PFSK-1 (cell line): ENCODE measurements around the gene MAPRE2.

Experiments
- REST ChIP-seq, 2 experiments: IDR thresholded peaks; 2 replicates each; pipeline versions ENCODE4 v1.6.1 to v1.8.0; 2011 to 2012; ENCODE audit warnings: low read depth in 2 of 2, low read length in 2 of 2, control low read depth in 1 of 2, inconsistent platforms in 1 of 2, mild to moderate bottlenecking in 1 of 2, moderate library complexity in 1 of 2; ENCODE audit not compliant: insufficient read depth in 1 of 2
- TAF1 ChIP-seq: IDR thresholded peaks from 2 replicates; pipeline ENCODE4 v1.6.1; 2012; ENCODE audit warnings: low read length, control low read depth, borderline replicate concordance; ENCODE audit not compliant: insufficient read depth

DNA sequence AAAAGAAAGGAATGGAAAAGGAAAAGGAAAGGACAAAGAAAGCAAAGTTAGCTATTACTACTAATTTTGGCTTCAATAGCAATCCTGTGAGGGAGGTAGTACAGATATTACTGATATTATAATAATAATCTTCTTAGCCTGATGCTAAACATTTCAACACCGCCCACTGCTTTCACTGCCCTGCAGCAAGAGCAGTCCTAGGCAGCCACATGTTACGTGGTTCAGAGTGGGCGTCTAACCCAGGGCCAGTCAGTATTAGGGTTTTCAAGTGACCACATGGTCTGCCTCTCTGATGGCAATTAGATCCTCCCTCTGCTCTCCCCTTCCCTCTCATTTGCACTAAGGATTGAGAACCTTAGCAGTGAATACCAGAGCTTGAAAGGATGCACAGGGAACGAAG lies 116.0 kb downstream of the MAPRE2 start:
- TF ChIP-seq TAF1 (no peak), REST (IDR thresholded peaks at IDR 0.05; ENCODE audit: insufficient read depth in 1 of 2, low read depth in 2 of 2, low read length in 2 of 2) (no peak)
